Gastrocnemius medialis (tissue), 4 donors: ENCODE results near the gene SLC24A4.

ENCODE experiments used
- CTCF ChIP-seq, 5 experiments: fragments of 450-650 bp in 3 of 5; fragments of 200-600 bp in 2 of 5; sonication (generic) in 2 of 5; IDR thresholded peaks in 4 of 5; conservative IDR thresholded peaks in 1 of 5; 1 replicate in 4 of 5; 2 replicates in 1 of 5; pipeline ENCODE4 v1.5.1; 2016 to 2019; ENCODE audit warnings: antibody characterized with exemption in 5 of 5, mild to moderate bottlenecking in 3 of 5, moderate library complexity in 3 of 5
- POLR2A ChIP-seq, 2 donors: fragments of 450-650 bp; IDR thresholded peaks; one replicate each; pipeline ENCODE4 v1.6.1; 2017; ENCODE audit warnings: antibody characterized with exemption in 2 of 2, mild to moderate bottlenecking in 2 of 2, moderate library complexity in 2 of 2

DNA sequence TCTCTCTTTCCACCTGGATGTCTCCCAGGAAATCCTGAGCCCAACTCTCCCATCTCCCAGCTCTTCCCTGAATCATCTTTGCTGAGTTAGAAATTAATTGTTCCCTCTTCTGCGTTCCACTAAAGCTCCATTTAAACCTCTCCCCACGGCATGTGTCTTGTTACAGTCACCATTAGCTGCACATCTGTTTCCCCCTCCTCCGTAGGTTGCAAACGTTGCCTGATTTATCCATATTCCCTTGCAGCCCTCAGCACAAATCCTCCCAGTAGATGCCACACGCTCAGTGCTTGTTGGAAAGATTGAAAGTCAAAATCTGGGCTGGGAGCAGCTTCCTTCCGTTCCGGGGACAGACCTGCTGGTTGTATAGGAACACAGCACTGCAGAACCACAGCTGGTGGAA is 90.4 kb downstream of the SLC24A4 start:
- TF ChIP-seq CTCF (IDR thresholded peaks at IDR 0.05 in 4 of 5, conservative IDR thresholded peaks at IDR 0.05 in 1 of 5) (no peak), POLR2A (IDR thresholded peaks at IDR 0.05) (no peak)
